ENCODE measurements around the gene CRIM1. TPM values are rescaled to one million over a fixed set of nuclear protein-coding genes. Genes with fewer than 3 reads are reported as not detected.

CRIM1 gene
- total and polyA plus RNA-seq, 2 of the 8 experiments (the other 6 are each of a cell fraction or from before 2014, with no cell fraction given) = 9.4 to 28.4 TPM

GRCh38 chr2:36376992-36377738 is 21.6 kb downstream of the CRIM1 start (continued):
- no peak for TF ChIP-seq CTCF (IDR thresholded peaks at IDR 0.05; ENCODE audit: control extremely low read depth in 1 of 3, insufficient read depth in 1 of 3, low read depth in 1 of 3, low read length in 3 of 3)
- 0 out of 2 replicates have a peak, but pooled peaks have one; percentile 34 for TF ChIP-seq TCF12 (IDR thresholded peaks at IDR 0.05; ENCODE audit: low read depth, low read length)
- no peak for TF ChIP-seq RFX5 (IDR thresholded peaks at IDR 0.05; ENCODE audit: borderline replicate concordance, low read depth, low read length)
- TF ChIP-seq CHD2 (IDR thresholded peaks at IDR 0.05; ENCODE audit: low read length) = no peak
- no peak for TF ChIP-seq TAF7 (optimal IDR thresholded peaks at IDR 0.05; ENCODE audit: borderline replicate concordance, low read depth, low read length)
- no peak for TF ChIP-seq CBX8 (IDR thresholded peaks at IDR 0.05; ENCODE audit: borderline replicate concordance, low read depth, low read length)
- TF ChIP-seq JUN (IDR thresholded peaks at IDR 0.05; ENCODE audit: low read depth, low read length) = no peak
- TF ChIP-seq GABPA (IDR thresholded peaks at IDR 0.05; ENCODE audit: borderline replicate concordance, insufficient read depth, low read length) = no peak
- TF ChIP-seq SRF (IDR thresholded peaks at IDR 0.05; ENCODE audit: low read depth, low read length) = no peak
